Activated T-helper 2 cell treated with anti-CD3 and anti-CD28 coated beads, Interferon-gamma antibody, Interleukin-2, Interleukin-4, amounts not matched to agents 10 μg/mL and 5 μg/mL and 100 μg/mL, durations not matched to agents 14 hours and 24 hours and 36 hours (primary cell): ENCODE results near the gene TRIL. TPM values are rescaled to one million over a fixed set of nuclear protein-coding genes. Genes with fewer than 3 reads are reported as not detected.
A peak's percentile ranks its signal among the peaks of the same experiment; 100 is the strongest.

Experiments used
- DNase-seq: peaks from one replicate; pipeline ENCODE4 v3.0.0; 2021; ENCODE audit warnings: low spot score
- H3K27ac Mint-ChIP-seq: one replicate; pipeline ENCODE4 v1.8.0; 2021; ENCODE audit warnings: mixed read lengths
- H3K27me3 Mint-ChIP-seq: one replicate; pipeline ENCODE4 v1.8.0; 2021; ENCODE audit warnings: low read depth, mixed read lengths
- H3K36me3 Mint-ChIP-seq: one replicate; pipeline ENCODE4 v1.8.0; 2021; ENCODE audit warnings: low read depth, mixed read lengths
- H3K4me1 Mint-ChIP-seq: one replicate; pipeline ENCODE4 v1.8.0; 2021; ENCODE audit warnings: low read depth, mixed read lengths
- H3K4me3 Mint-ChIP-seq: one replicate; pipeline ENCODE4 v1.8.0; 2021; ENCODE audit warnings: low read depth, mild to moderate bottlenecking, moderate library complexity, mixed read lengths
- H3K9me3 Mint-ChIP-seq: one replicate; pipeline ENCODE4 v1.8.0; 2021; ENCODE audit warnings: mixed read lengths
- intact Hi-C: fragments of 100-400 bp; cut with micrococcal nuclease; formaldehyde crosslinking; loops from one replicate; pipeline ENCODE4 v1.15.1; 2023
- total RNA-seq: library from RNA; stranded (reverse); gene quantifications from 2 replicates; pipeline ENCODE4 v1.2.3, GENCODE V29; 2022

TRIL gene
- total RNA-seq, 1 donor from 2014 or later = not detected

DNA sequence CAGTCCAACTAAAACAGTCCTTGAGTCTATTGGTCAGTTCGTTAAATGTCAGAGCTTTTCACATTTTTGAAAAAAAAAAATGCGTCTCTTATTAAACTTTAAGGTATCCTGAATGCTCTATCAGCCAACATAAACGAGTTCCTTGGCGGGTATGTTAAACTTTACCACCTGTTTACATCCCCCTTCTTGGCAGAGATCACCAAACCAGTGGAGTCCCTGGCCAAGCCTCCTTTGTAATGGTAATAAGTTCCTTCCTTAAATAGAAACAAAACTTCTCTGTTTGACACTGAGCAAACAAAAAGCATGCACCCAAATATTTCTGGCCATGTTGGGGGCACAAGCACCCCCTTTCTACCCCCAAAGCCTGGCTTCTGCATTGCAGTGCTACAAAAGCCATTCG, 3.2 kb downstream of the TRIL start:
- no peak for DNase-seq
- H3K4me1 Mint-ChIP-seq = peaks cover 3% of the 10 kb centered on the region
- no peaks in the 10 kb centered on the region for H3K9me3 Mint-ChIP-seq
- intact Hi-C loops = loop anchor here (5.0 to 10.0 kb wide), 3 partner anchors 612 to 1800 kb away; partner anchors contain the start of genes EVX1, HOXA3 and HOXA7
- no peaks in the 10 kb centered on the region for H3K36me3 Mint-ChIP-seq
- peaks cover 64% of the 10 kb centered on the region for H3K27me3 Mint-ChIP-seq
- no peak overlapping the region for H3K27ac Mint-ChIP-seq
- H3K4me3 Mint-ChIP-seq = no peak overlapping the region

DNA sequence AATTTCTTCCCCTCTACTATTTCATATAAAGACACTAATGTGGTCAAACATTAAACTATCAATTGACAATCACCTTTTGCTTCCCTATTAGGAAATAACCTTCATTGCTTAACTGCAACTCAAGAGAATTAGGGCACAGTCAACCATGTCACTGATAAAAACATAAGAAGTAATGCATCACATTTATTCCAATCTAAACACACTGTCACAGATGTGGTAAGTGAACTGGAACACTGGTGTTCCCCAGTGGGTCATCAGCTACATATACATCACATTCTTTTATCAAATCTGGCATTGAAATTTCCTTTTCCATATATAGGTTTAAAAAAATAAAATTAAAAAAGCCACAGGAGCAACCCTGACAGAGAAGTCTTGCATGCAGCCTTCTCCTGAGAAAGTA, 3.7 kb downstream of the TRIL start:
- H3K4me3 Mint-ChIP-seq = no peak overlapping the region
- H3K27me3 Mint-ChIP-seq = peaks cover 60% of the 10 kb centered on the region
- no peak for DNase-seq
- H3K36me3 Mint-ChIP-seq = no peaks in the 10 kb centered on the region
- H3K4me1 Mint-ChIP-seq = peaks cover 3% of the 10 kb centered on the region
- no peaks in the 10 kb centered on the region for H3K9me3 Mint-ChIP-seq
- no peak overlapping the region for H3K27ac Mint-ChIP-seq
- intact Hi-C loops = loop anchor here (10.0 kb wide), 2 partner anchors 1710 to 1800 kb away; partner anchors contain the start of genes EVX1, HOXA3 and HOXA7

DNA sequence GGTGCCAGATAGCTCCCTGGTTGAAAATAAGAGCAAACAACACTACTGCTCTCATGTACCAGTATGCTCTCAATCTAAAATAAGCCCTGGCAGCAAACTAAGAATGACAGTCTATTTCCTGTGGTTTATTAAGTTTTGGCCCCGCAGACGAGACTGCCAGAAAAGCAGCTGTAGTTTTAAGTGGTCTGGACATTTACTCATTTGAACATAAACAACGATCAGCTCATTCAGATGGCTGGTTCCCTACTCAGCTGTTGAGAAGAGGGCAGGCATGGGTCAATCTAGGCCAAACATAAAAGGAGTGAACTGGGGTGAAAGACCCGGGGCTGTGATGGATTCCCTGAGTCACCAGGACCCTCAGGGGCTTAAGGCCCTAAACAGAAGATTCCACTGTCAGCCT, 4.5 kb downstream of the TRIL start:
- Mint-ChIP-seq H3K9me3 (no peaks in the 10 kb centered on the region), H3K27me3 (peaks cover 51% of the 10 kb centered on the region), H3K27ac (no peak overlapping the region), H3K4me1 (peaks cover 3% of the 10 kb centered on the region), H3K4me3 (no peak overlapping the region), H3K36me3 (no peaks in the 10 kb centered on the region)
- intact Hi-C loops = loop anchor here (10.0 kb wide), 2 partner anchors 1709 to 1799 kb away; partner anchors contain the start of genes EVX1, HOXA3 and HOXA7
- no peak for DNase-seq

DNA sequence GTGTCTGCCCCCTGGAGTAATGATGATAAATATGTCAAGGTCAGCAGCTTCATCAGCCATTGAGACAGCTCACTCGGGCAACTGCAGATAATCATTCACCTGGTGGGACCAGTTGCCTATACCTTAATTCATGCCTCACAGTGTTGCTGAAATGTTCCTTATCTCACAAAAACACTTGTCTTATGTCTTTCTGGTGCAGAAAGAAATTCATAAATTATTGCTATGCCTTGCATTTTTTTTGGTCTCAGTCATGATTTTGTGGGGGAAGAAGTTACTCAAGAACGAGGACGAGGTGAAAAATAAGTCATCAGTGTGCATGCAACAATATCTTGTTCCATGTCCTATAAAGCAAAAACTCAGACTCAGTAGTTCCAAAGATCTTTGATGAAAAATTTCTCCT, 16.0 kb downstream of the TRIL start:
- no peaks in the 10 kb centered on the region for H3K9me3 Mint-ChIP-seq
- peaks cover 7% of the 10 kb centered on the region for H3K27me3 Mint-ChIP-seq
- intact Hi-C loops = no loop called here
- no peaks in the 10 kb centered on the region for H3K36me3 Mint-ChIP-seq
- H3K4me3 Mint-ChIP-seq = no peak overlapping the region
- H3K4me1 Mint-ChIP-seq = no peaks in the 10 kb centered on the region
- no peak for DNase-seq
- H3K27ac Mint-ChIP-seq = no peak overlapping the region

DNA sequence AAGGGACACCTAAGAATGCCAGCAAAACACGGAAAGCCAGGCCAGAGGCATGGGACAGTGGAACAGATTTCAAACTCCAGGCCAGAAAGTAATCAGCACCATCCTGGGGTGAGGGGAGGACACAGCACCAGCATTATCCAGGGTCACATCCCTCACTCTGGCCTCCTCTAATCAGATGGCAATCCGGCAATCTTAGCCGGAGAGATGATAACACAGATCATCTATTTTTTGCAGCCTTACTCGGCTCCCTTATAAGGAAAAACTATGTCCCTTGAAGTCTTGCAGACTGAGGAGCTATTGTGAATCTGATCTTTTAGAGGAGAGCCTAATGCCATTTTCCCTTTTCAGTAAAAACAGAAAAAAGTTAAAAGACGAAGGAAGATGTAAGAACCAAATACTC, 16.5 kb downstream of the TRIL start:
- DNase-seq = no peak
- no peaks in the 10 kb centered on the region for H3K36me3 Mint-ChIP-seq
- H3K4me1 Mint-ChIP-seq = no peaks in the 10 kb centered on the region
- peaks cover 7% of the 10 kb centered on the region for H3K27me3 Mint-ChIP-seq
- H3K27ac Mint-ChIP-seq = no peak overlapping the region
- H3K4me3 Mint-ChIP-seq = no peak overlapping the region
- intact Hi-C loops = no loop called here
- H3K9me3 Mint-ChIP-seq = no peaks in the 10 kb centered on the region

DNA sequence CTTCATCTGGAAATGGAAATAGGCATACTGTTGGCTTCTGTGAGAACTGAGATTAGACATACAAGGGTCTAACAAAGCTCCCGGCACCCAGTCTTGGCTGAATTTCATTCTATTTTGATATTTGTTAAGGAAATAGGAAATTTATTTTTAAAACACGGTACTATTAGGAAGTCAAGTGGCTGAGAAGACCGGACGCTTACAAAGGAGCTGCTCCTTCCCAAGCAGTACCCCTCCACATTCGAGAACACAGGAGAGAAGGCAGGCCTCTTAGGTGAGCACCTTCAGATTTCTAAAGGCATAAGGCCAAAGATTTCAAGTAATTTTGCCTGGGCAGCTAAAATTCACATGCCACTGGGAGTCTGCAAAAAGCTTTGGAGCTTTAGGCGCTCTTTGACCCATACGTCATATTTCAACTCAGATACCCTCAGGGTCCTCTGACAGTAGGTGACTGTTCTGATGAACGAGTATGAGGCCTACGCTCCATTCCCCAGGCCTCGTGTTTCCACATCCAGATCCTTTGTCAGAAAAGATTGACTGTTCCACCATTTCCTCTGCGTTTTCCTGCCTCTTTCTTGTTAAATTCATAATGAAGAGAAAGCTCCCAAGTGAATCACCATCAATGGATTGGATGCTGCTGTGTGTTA, 17.3 kb downstream of the TRIL start:
- no peaks in the 10 kb centered on the region for H3K36me3 Mint-ChIP-seq
- H3K9me3 Mint-ChIP-seq = no peaks in the 10 kb centered on the region
- intact Hi-C loops = no loop called here
- no peak for DNase-seq
- H3K27me3 Mint-ChIP-seq = peaks cover 7% of the 10 kb centered on the region
- H3K27ac Mint-ChIP-seq = no peak overlapping the region
- no peaks in the 10 kb centered on the region for H3K4me1 Mint-ChIP-seq
- no peak overlapping the region for H3K4me3 Mint-ChIP-seq

DNA sequence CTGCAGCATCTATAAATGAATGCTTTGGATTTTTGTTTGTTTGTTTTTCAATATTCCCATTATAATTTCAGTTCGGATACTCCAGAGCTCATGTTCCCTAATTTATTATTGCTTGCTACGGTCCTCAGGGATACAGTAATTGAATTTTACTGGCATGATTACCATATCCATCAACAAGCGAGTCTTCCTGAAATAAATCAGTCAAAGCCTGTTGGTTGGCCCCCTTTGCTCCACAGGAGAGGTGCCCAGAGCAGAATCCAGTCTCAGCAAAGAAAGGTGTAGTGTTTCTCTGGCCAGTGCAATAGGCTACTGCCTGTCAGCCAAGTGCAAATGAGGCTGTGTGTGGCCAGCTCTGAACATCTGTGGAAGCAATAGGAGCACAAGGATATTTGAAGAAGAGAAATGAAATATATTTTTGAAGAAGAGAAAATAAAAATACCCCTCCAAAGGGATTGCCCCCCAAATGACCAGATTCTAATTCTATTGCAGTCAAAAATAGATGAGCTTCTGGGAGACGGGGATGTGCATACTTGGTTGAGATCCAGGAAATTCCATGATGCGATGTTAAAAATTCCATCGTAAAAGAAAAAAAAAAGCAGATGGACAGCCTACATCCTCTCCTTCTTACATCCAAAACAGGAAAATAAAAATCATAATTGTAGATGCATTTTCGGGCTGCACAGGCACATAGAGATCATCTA, 18.1 kb downstream of the TRIL start:
- Mint-ChIP-seq H3K27ac (no peak overlapping the region), H3K27me3 (peaks cover 7% of the 10 kb centered on the region), H3K36me3 (no peaks in the 10 kb centered on the region), H3K9me3 (no peaks in the 10 kb centered on the region), H3K4me1 (no peaks in the 10 kb centered on the region), H3K4me3 (no peak overlapping the region)
- no peak for DNase-seq
- intact Hi-C loops = no loop called here

DNA sequence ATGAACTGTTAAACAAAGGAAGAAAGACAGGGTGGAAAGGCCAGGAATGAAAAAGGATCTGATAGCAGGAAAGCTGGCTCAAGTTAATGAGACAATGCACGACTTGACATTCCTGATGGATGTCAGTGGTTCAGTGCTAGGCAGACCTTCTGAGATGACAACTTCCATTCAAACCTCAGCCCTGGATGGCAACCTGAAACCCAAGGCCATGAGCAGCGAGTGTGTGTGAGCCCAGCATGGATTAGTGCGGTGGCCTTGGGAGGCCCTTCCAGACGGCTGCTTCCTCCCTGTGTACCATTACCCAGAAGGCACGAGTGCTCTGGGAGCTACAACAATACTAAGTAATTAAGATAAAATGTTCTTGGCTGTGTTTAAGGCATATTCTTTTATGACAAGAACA, 18.8 kb downstream of the TRIL start:
- Mint-ChIP-seq H3K4me3 (no peak overlapping the region), H3K27ac (no peak overlapping the region), H3K9me3 (no peaks in the 10 kb centered on the region), H3K36me3 (no peaks in the 10 kb centered on the region), H3K27me3 (peaks cover 4% of the 10 kb centered on the region), H3K4me1 (no peaks in the 10 kb centered on the region)
- intact Hi-C loops = no loop called here
- no peak for DNase-seq

DNA sequence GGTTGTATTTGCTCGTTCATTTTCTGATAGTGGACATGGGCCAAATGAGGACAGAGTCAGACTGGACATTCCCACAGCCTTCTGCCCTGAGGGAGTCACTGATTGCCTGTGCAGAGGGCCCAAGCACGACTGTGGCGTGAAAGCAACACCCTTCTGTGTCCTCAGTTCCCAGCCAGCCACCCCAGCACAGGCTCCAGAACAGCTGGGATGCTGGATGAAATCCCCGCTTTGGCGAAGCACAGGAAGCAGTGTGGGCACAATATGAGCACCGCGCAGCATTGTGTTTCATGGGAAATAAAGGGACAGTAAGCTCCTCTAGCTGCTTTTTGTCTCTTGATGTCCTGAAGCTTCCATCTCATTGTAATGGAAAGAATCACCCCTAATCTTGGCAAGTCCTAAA, 20.5 kb downstream of the TRIL start:
- no peak overlapping the region for H3K4me3 Mint-ChIP-seq
- H3K27me3 Mint-ChIP-seq = no peaks in the 10 kb centered on the region
- no peaks in the 10 kb centered on the region for H3K36me3 Mint-ChIP-seq
- H3K4me1 Mint-ChIP-seq = no peaks in the 10 kb centered on the region
- no peaks in the 10 kb centered on the region for H3K9me3 Mint-ChIP-seq
- H3K27ac Mint-ChIP-seq = no peak overlapping the region
- intact Hi-C loops = no loop called here
- no peak for DNase-seq

DNA sequence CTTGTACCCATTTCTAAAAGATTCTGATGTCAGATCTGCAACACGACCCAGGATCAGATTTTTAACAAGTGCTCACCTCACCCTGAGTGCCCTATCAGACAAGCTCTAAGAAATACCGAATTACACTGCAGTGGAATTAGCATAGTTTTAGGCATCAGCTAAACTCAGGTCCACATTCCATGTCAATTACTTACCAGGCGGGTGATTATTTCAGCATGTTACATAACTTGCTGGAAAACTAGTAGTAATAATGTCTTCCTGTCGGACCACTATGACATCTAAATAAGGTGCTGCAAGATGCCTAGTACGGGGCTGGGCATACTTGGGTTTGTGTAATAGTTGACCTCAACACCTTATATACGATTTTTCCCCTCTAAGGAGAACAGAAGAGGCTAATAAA, 21.0 kb downstream of the TRIL start:
- H3K9me3 Mint-ChIP-seq = no peaks in the 10 kb centered on the region
- no peaks in the 10 kb centered on the region for H3K4me1 Mint-ChIP-seq
- H3K27ac Mint-ChIP-seq = no peak overlapping the region
- intact Hi-C loops = no loop called here
- H3K4me3 Mint-ChIP-seq = no peak overlapping the region
- no peaks in the 10 kb centered on the region for H3K36me3 Mint-ChIP-seq
- H3K27me3 Mint-ChIP-seq = no peaks in the 10 kb centered on the region
- DNase-seq = no peak

DNA sequence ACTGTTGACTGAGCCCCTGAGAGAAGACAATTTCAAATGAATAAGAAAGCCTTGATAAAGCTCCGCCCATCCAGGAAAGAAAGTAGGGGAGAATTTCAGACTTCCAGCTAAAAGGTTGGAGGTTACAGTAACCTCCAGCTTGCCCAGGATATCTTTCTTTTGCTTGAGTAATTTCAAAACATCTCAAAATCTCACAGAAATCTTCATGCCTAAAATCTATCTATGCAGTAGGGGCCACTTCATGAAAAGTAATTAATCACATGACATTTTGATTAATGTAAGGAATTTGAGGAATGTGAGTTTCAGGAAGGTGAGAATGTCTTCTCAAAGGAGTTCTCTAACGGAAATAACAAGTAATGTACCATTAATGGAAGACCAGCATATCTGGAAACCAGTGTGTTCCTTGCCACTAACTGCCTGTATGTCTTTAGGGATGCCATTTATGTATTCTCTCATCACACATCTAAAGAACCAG, 24.2 kb downstream of the TRIL start:
- intact Hi-C loops = no loop called here
- Mint-ChIP-seq H3K27me3 (no peaks in the 10 kb centered on the region), H3K4me1 (no peaks in the 10 kb centered on the region)

DNA sequence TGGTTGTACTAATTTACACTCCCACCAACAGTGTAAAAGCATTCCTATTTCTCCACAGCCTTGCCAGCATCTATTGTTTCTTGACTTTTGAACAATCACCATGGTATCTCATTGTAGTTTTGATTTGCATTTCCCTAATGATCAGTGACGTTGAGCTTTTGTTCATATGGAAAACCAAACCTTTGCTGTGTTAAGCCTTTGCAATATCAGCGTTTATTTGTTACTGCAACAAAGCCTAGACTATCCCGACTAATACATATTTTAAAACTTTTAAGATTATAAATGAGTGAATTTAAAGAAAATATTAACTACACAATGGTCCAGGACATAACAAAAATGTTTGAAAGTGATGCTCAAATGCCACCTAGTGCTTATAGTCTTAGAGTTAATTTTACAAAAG, 26.6 kb downstream of the TRIL start:
- Mint-ChIP-seq H3K27me3 (peaks cover 8% of the 10 kb centered on the region), H3K4me1 (peaks cover 3% of the 10 kb centered on the region), H3K4me3 (no peak overlapping the region), H3K27ac (no peak overlapping the region), H3K36me3 (no peaks in the 10 kb centered on the region), H3K9me3 (no peaks in the 10 kb centered on the region)
- intact Hi-C loops = no loop called here
- DNase-seq = no peak

More for the DNA sequence above, 24.2 kb downstream of the TRIL start:
- Mint-ChIP-seq H3K9me3 (no peaks in the 10 kb centered on the region), H3K36me3 (no peaks in the 10 kb centered on the region), H3K27ac (no peak overlapping the region), H3K4me3 (no peak overlapping the region)
- no peak for DNase-seq

DNA sequence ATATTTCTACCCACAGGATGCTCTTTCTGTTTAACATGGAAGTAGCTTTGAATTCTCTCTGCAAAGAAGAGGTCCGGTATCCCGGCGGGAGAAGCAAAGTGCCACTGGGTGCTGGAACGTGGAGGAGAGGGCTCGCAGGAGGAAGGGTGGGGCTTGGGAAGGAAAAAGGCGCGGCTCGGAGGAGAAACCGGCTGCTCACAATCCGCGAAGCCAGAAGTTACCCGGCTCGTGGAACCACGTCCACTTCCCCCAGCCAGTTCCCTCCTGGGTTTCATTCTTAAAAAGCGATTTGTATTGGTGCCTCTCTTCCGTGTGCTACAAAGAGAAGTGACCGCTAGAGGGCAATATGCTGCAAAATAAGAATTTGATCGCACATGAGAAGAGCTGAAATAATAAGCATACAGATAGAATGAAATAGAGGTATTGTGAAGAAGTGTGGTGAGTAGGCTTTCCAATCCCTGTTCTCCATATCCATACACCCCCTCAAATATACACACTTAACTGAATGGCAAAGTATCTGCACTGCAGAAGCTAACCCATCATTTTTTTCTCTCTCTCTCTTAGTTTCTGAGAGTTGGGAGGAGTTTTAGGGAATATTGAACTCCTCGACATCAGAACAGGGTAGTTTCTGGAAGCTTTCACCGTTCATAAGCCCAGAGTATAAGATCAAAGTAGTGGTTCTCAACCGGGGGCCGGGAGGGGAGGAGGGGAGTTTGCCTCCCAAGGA, 31.1 kb downstream of the TRIL start:
- intact Hi-C loops = loop anchor here (2.0 kb wide), 1 partner anchor 180 kb away; no protein-coding TSS in a partner anchor
- Mint-ChIP-seq H3K36me3 (no peaks in the 10 kb centered on the region), H3K27me3 (peaks cover 26% of the 10 kb centered on the region), H3K9me3 (no peaks in the 10 kb centered on the region), H3K4me3 (peak overlapping the region; percentile 70), H3K27ac (no peak overlapping the region), H3K4me1 (peaks cover 5% of the 10 kb centered on the region)
- peak; percentile 46 for DNase-seq
